ENCODE measurements around the gene PINLYP.

DNA sequence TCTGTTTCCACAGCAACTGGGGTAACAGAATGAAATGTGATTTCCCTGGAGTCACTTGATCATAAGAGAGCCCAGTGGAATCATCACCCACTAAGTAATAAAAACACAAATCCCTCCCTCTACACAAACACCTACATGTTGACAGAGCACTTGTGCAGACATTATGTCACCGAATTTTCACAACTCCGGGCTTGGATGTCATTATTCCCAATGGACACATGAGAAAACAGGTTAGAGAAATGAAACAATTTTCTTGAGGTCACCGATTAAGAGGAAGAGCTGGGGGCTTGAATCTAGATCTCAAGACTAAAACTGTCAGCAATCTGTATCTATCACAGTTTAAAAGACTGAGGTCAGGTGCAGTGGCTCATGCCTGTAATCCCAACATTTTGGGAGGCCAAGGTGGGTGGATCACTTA lies 3.4 kb upstream of the PINLYP start:
- TF ChIP-seq TAF1 (IDR thresholded peaks at IDR 0.05; ENCODE audit: borderline replicate concordance, insufficient read depth, low read length): no peak
- no peak for TF ChIP-seq POLR2AphosphoS5 (IDR thresholded peaks at IDR 0.05; ENCODE audit: low read depth, low read length)
- TF ChIP-seq, protein P1, sequence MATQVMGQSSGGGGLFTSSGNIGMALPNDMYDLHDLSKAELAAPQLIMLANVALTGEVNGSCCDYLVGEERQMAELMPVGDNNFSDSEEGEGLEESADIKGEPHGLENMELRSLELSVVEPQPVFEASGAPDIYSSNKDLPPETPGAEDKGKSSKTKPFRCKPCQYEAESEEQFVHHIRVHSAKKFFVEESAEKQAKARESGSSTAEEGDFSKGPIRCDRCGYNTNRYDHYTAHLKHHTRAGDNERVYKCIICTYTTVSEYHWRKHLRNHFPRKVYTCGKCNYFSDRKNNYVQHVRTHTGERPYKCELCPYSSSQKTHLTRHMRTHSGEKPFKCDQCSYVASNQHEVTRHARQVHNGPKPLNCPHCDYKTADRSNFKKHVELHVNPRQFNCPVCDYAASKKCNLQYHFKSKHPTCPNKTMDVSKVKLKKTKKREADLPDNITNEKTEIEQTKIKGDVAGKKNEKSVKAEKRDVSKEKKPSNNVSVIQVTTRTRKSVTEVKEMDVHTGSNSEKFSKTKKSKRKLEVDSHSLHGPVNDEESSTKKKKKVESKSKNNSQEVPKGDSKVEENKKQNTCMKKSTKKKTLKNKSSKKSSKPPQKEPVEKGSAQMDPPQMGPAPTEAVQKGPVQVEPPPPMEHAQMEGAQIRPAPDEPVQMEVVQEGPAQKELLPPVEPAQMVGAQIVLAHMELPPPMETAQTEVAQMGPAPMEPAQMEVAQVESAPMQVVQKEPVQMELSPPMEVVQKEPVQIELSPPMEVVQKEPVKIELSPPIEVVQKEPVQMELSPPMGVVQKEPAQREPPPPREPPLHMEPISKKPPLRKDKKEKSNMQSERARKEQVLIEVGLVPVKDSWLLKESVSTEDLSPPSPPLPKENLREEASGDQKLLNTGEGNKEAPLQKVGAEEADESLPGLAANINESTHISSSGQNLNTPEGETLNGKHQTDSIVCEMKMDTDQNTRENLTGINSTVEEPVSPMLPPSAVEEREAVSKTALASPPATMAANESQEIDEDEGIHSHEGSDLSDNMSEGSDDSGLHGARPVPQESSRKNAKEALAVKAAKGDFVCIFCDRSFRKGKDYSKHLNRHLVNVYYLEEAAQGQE (IDR thresholded peaks at IDR 0.05; ENCODE audit: insufficient read depth in 1 of 2, low read depth in 2 of 2, low read length in 2 of 2): no peak
- no peak for TF ChIP-seq SIN3A (IDR thresholded peaks at IDR 0.05; ENCODE audit: borderline replicate concordance, insufficient read depth, low read length)
